NCI-H526 (cell line): ENCODE results near the gene RRAS2.
"Not testable (repeated sequence)": the region's sequence is repeated elsewhere in the genome, so short reads cannot be mapped to it uniquely, and the experiment has no call there.

Source experiments
- DNase-seq, 2 experiments: peaks; one replicate each; lab custom pipeline; 2025; lab: John Stamatoyannopoulos, UW

RRAS2 gene

GRCh38 chr11:14371249-14371648 lies 12.3 kb upstream of the RRAS2 start:
- no peak for DNase-seq

- DNase-seq = no peak
Observed at GRCh38 chr11:14370496-14370895, 11.5 kb upstream of the RRAS2 start.

- no peak for DNase-seq
Observed at GRCh38 chr11:14369598-14369997, 10.6 kb upstream of the RRAS2 start.

- no peak for DNase-seq
Observed at GRCh38 chr11:14366936-14367335, 8.0 kb upstream of the RRAS2 start.

- no peak for DNase-seq
Observed at GRCh38 chr11:14364322-14364721, 5.3 kb upstream of the RRAS2 start.

GRCh38 chr11:14362611-14363010 lies 3.6 kb upstream of the RRAS2 start:
- no peak for DNase-seq

- DNase-seq = no peak
Observed at GRCh38 chr11:14361951-14362350, 3.0 kb upstream of the RRAS2 start.

GRCh38 chr11:14360976-14361375 lies 2.0 kb upstream of the RRAS2 start:
- no peak for DNase-seq

GRCh38 chr11:14359501-14360031 lies 583 bp upstream of the RRAS2 start:
- no peak for DNase-seq

GRCh38 chr11:14357881-14358728 lies 878 bp downstream of the RRAS2 start:
- peak in 1 of 2 experiments; percentile 83 for DNase-seq

- no peak for DNase-seq
Observed at GRCh38 chr11:14356342-14356741, 2.6 kb downstream of the RRAS2 start.

GRCh38 chr11:14354604-14355003 lies 4.4 kb downstream of the RRAS2 start:
- not testable (repeated sequence) for DNase-seq

GRCh38 chr11:14350716-14351238 lies 8.2 kb downstream of the RRAS2 start:
- DNase-seq = no peak

GRCh38 chr11:14350215-14350614 lies 8.8 kb downstream of the RRAS2 start:
- no peak for DNase-seq

GRCh38 chr11:14347991-14348390 lies 11.0 kb downstream of the RRAS2 start:
- DNase-seq = no peak

- no peak for DNase-seq
Observed at GRCh38 chr11:14347494-14347893, 11.5 kb downstream of the RRAS2 start.

GRCh38 chr11:14346303-14346955 lies 12.6 kb downstream of the RRAS2 start:
- no peak for DNase-seq

GRCh38 chr11:14345668-14346067 lies 13.3 kb downstream of the RRAS2 start:
- no peak for DNase-seq

- not testable (repeated sequence) for DNase-seq
Observed at GRCh38 chr11:14345016-14345415, 14.0 kb downstream of the RRAS2 start.

GRCh38 chr11:14342906-14343305 lies 16.1 kb downstream of the RRAS2 start:
- DNase-seq = no peak

- DNase-seq = no peak
Observed at GRCh38 chr11:14341968-14342367, 17.0 kb downstream of the RRAS2 start.

GRCh38 chr11:14340721-14341120 lies 18.3 kb downstream of the RRAS2 start:
- DNase-seq = no peak

- DNase-seq = no peak
Observed at GRCh38 chr11:14339356-14339755, 19.6 kb downstream of the RRAS2 start.
